ENCODE data around the gene GRPEL1. TPM values are rescaled to one million over a fixed set of nuclear protein-coding genes. Genes with fewer than 3 reads are reported as not detected.

The GRPEL1 gene
- total RNA-seq (2014; rRNA removed; shearing (Covaris generic)) = 78.9 and 79.9 TPM in 2 replicates

DNA sequence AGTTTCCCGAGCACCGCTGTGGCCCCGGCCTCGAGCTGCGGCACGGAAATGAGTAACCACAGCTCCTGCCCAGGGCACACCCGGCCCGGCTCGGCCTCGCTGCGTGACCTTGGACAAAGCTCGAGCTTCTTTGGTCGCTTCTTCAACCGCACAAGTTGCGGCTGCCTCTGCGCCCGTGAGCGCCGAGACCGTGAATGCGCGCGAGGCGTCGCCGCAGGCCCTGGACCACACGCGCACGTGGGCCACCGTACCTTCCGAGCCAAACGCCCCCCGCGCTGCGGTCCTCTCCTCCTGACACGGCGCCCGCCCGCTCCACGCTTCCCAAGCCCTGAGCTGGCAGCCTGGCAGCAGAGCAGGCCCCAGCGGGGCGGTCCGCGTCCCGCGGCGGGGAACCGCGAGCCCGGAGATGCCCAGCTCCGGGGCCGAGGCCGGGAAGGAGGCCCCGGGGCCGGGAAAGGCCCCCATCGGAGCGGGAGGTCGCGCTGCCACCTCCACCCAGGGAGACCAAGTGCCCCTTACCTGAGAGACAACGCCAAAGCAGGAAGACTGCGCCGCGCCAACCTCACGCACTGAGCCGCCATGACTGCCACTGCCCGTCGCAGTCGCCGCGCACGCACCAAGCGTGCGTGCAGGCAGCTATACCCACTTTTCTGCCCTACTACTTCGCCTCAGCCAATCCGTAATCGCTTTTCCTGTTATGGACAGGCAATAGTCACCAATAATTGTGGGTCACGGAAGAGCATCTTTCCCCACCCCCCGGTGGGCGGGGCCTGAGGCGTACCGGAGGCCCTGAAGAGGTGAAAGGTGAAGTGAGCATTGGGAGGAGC, at the start of gene GRPEL1:
TSS of gene GRPEL1 (minus strand) at position 613 of the 827 bp plus-strand sequence. CDS start at position 581, 32 bp downstream.
- Histone ChIP-seq H3K27me3 (no peaks in the 10 kb centered on the region), H3K4me3 (peak within 1 kb of the TSS; percentile 94)
- peak; percentile 100 for DNase-seq

DNA sequence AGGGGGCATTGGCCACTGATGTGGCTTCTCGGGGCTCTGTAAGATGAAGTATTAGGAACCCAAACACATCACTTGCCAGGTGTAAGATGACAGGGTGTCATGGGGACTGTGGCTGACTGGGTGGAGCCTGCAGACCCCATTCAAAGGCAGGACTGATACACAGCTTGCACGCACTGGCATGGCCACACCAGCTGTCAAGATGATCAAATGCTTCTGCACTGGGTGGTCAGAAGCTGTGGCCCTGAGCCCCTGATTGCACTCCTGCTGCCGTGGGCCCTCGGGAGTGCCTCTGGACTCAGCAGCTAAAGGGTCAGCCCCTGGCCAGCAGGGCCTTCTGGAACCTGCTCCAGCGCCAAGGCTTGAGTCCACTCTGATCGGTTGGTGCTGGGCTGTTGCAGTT, 48.8 kb upstream of the GRPEL1 start:
- Histone ChIP-seq H3K27me3 (0 out of 2 replicates have a peak, but pooled peaks cover 4% of the 10 kb centered on the region), H3K27ac (no peak overlapping the region), H3K4me1 (no peaks in the 10 kb centered on the region), H3K4me3 (no peak overlapping the region), H3K36me3 (no peaks in the 10 kb centered on the region), H3K9me3 (replicated peaks) (no peaks in the 10 kb centered on the region)
- no peak for DNase-seq

More for the DNA sequence above, at the start of gene GRPEL1:
- Histone ChIP-seq H3K27ac (peak within 1 kb of the TSS; percentile 67), H3K9me3 (replicated peaks) (no peaks in the 10 kb centered on the region), H3K36me3 (peaks cover 29% of the 10 kb centered on the region), H3K4me1 (peaks cover 6% of the 10 kb centered on the region; the same call in 1 of the 2 replicates)

DNA sequence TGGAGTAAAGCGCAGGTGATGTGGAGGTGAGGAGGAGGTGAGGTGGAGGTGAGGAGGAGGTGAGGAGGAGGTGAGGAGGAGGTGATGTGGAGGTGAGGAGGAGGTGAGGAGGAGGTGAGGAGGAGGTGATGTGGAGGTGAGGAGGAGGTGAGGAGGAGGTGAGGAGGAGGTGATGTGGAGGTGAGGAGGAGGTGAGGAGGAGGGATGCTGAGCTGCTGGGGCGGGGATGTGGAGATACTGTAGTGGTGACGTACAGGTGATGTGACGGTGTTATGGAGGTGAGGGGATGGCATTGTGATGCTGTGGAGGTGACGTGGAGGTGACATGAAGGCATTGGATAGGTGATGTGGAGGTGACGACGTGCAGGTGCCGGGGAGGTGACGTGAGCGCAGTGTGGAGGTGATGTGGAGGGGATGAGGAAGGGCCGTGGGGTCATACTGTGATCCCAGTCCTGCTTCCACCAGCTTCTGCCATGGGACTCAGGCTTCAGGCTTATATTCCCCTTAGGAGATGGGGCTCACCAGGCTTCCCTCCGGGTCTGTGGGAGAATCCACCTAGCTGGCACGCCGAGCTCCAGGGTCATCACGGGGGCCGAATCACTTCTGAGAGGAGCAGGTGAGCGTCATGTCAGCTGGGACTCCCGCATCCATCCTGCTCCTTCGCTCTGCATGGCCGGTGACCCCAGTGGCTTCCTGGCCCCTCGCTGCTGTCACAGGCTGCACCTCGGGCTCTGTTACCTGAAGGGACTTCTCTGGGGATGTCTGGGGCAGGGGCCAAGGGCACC, 47.9 kb upstream of the GRPEL1 start:
- H3K9me3 ChIP-seq (replicated peaks) = no peaks in the 10 kb centered on the region
- H3K27ac ChIP-seq = no peak overlapping the region
- no peaks in the 10 kb centered on the region for H3K4me1 ChIP-seq
- no peaks in the 10 kb centered on the region for H3K27me3 ChIP-seq
- no peaks in the 10 kb centered on the region for H3K36me3 ChIP-seq
- H3K4me3 ChIP-seq = no peak overlapping the region
- DNase-seq = no peak

DNA sequence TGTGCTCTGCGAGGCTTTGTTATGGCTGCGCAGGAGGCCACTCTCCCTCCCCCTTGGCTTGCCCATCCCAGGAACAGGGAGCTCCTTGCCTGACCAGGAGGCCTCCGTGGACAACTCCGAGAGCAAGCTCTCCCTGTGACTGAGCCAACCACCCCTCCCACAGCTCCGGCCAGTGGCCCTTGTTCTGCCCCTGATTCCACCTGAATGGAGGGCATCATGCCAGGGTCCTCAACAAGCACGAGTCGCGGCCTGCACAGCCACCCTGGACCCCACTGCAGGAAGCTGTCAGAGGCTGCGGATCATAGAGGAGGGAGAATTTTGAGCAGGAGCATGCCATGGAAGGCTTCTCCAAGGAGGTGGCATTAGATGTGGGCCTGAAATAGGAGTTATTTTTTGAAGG, 44.8 kb upstream of the GRPEL1 start:
- Histone ChIP-seq H3K4me3 (no peak overlapping the region), H3K27ac (no peak overlapping the region), H3K27me3 (no peaks in the 10 kb centered on the region), H3K4me1 (no peaks in the 10 kb centered on the region), H3K9me3 (replicated peaks) (no peaks in the 10 kb centered on the region), H3K36me3 (no peaks in the 10 kb centered on the region)
- DNase-seq = no peak

DNA sequence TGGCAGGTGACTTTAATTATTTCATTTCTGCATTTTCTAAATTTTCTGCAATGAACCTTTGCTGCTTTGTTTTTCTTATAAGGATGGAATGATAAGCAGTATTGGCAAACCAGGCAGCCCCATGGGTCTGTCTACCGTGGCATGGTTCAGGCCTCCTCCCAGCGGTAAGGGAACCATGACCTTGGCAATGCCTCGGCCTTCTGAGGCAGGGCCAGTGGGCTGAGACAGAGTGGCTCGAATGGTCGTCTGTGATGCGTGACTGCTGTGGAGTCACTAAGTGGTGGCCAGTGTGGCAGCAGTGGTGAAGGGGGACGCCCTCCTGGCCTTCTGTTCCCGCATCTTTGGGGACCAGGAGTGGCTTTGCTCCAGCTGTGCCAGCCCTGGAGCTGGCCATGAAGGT, 43.6 kb upstream of the GRPEL1 start:
- Histone ChIP-seq H3K4me3 (no peak overlapping the region), H3K27me3 (no peaks in the 10 kb centered on the region), H3K9me3 (replicated peaks) (no peaks in the 10 kb centered on the region), H3K36me3 (no peaks in the 10 kb centered on the region), H3K27ac (no peak overlapping the region), H3K4me1 (no peaks in the 10 kb centered on the region)
- no peak for DNase-seq

- Histone ChIP-seq H3K9me3 (replicated peaks) (no peaks in the 10 kb centered on the region), H3K36me3 (no peaks in the 10 kb centered on the region)
- no peak for DNase-seq
These were observed 42.7 kb upstream of the GRPEL1 start for GRCh38 chr4:7110546-7110945.

DNA sequence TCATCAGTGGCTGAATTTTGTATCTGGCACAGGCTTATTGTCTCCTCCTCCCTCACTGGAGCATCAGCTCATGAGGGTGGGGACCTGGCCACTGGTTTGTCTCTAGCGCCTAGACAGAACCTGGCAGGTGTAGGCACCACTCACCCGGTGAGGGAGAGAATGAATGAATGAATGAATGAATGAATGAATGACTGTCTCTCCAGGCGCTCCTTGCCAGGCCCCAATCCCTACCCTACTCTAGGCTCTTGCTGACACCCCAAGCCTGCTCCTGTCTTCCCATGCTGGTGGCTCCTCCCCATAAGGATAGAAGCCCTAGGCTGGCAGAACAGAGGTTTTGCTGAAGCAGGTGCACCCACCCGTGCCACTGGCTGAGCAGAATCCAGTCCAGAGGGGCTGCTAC, 41.3 kb upstream of the GRPEL1 start:
- Histone ChIP-seq H3K4me1 (no peaks in the 10 kb centered on the region), H3K27me3 (peaks cover 5% of the 10 kb centered on the region; the same call in 1 of the 2 replicates), H3K27ac (no peak overlapping the region), H3K36me3 (no peaks in the 10 kb centered on the region), H3K4me3 (no peak overlapping the region), H3K9me3 (replicated peaks) (no peaks in the 10 kb centered on the region)
- no peak for DNase-seq

More at GRCh38 chr4:7110546-7110945, 42.7 kb upstream of the GRPEL1 start:
- Histone ChIP-seq H3K27ac (no peak overlapping the region), H3K4me3 (no peak overlapping the region), H3K4me1 (no peaks in the 10 kb centered on the region), H3K27me3 (peaks cover under 1% of the 10 kb centered on the region; the same call in 1 of the 2 replicates)

- peaks cover 5% of the 10 kb centered on the region; the same call in 1 of the 2 replicates for H3K27me3 ChIP-seq
- no peak overlapping the region for H3K27ac ChIP-seq
- no peaks in the 10 kb centered on the region for H3K9me3 ChIP-seq (replicated peaks)
- no peaks in the 10 kb centered on the region for H3K36me3 ChIP-seq
- no peak for DNase-seq
- H3K4me3 ChIP-seq = no peak overlapping the region
- H3K4me1 ChIP-seq = no peaks in the 10 kb centered on the region
These were observed 40.8 kb upstream of the GRPEL1 start for GRCh38 chr4:7108660-7109059.

DNA sequence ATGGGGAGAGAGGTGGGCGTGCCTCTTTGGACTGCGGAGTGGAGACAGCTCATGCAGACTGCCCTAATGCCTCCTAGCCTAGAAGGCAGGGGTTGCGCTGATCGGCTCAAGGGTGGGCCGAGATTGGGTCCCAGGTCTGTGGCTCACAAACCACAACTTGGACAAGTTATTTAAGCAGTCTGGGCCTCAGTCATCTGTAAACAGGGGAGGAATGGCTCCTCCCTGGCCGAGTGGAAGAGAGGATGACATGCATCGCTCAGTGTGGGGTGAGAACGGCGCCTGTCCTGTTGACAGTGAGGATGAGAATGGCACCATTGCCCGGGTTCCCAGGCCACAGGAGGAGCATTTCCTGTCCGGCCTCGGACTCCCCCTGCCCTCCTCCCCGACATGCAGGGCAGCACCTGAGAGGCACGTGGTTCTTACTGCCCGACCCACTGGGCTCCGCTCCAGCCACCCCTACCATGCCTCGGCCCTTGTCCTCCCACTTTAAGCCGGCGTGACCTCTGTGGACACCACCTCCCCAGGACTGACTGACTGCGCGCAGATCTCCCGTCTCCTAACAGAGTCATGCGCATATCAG, 40.3 kb upstream of the GRPEL1 start:
- no peak overlapping the region for H3K27ac ChIP-seq
- peaks cover 5% of the 10 kb centered on the region; the same call in 1 of the 2 replicates for H3K27me3 ChIP-seq
- no peak overlapping the region for H3K4me3 ChIP-seq
- H3K36me3 ChIP-seq = no peaks in the 10 kb centered on the region
- no peaks in the 10 kb centered on the region for H3K4me1 ChIP-seq
- H3K9me3 ChIP-seq (replicated peaks) = no peaks in the 10 kb centered on the region
- no peak for DNase-seq

DNA sequence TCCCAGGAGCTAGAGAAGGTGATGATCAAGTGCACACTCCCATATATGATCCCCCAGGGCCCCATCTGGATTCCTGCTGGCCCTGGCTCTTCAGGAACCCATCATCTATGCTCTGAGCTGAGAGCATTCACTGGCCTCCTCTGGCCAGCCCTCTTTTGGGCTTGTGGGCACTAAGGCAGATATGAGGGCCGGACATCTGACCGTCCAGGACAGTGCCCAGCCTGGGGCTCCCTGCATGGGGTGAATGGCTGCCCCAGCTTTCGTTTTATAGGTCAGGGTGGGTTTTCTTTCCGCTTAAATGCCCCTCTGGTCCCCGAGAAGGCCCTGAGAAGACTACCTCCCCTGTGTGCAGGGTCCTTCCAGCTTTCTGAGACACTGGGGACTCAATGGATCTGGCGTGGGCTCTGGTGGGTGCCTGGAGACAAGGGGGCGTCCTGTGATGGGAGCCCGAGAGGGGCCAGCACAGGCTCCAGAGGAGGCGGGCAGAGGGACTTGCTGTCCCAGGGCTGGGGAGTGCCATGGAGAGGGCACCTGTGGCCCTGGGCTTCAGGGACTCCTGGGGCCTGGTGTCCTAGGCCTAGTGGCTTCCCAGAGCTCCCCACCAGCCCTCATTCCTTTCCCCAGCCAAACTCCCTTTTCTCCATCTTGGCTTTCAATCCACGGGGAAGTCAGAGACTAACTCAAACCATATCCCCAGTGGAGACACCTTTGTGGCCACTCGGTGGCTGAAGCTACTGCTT, 39.5 kb upstream of the GRPEL1 start:
- Histone ChIP-seq H3K4me3 (no peak overlapping the region), H3K36me3 (no peaks in the 10 kb centered on the region), H3K27me3 (peaks cover 5% of the 10 kb centered on the region; the same call in 1 of the 2 replicates), H3K4me1 (no peaks in the 10 kb centered on the region), H3K27ac (no peak overlapping the region), H3K9me3 (replicated peaks) (no peaks in the 10 kb centered on the region)
- no peak for DNase-seq

- no peak for DNase-seq
- H3K27me3 ChIP-seq = peaks cover 5% of the 10 kb centered on the region; the same call in 1 of the 2 replicates
- H3K4me3 ChIP-seq = no peak overlapping the region
- H3K36me3 ChIP-seq = no peaks in the 10 kb centered on the region
- H3K27ac ChIP-seq = no peak overlapping the region
- peaks cover 3% of the 10 kb centered on the region for H3K4me1 ChIP-seq
- no peaks in the 10 kb centered on the region for H3K9me3 ChIP-seq (replicated peaks)
These were observed 37.4 kb upstream of the GRPEL1 start for GRCh38 chr4:7105276-7105675.

- no peaks in the 10 kb centered on the region for H3K9me3 ChIP-seq (replicated peaks)
- H3K27me3 ChIP-seq = peaks cover 5% of the 10 kb centered on the region; the same call in 1 of the 2 replicates
- no peak overlapping the region for H3K27ac ChIP-seq
- DNase-seq = no peak
- H3K4me3 ChIP-seq = no peak overlapping the region
- no peaks in the 10 kb centered on the region for H3K36me3 ChIP-seq
- peaks cover 3% of the 10 kb centered on the region for H3K4me1 ChIP-seq
These were observed 36.6 kb upstream of the GRPEL1 start for GRCh38 chr4:7104366-7105031.

DNA sequence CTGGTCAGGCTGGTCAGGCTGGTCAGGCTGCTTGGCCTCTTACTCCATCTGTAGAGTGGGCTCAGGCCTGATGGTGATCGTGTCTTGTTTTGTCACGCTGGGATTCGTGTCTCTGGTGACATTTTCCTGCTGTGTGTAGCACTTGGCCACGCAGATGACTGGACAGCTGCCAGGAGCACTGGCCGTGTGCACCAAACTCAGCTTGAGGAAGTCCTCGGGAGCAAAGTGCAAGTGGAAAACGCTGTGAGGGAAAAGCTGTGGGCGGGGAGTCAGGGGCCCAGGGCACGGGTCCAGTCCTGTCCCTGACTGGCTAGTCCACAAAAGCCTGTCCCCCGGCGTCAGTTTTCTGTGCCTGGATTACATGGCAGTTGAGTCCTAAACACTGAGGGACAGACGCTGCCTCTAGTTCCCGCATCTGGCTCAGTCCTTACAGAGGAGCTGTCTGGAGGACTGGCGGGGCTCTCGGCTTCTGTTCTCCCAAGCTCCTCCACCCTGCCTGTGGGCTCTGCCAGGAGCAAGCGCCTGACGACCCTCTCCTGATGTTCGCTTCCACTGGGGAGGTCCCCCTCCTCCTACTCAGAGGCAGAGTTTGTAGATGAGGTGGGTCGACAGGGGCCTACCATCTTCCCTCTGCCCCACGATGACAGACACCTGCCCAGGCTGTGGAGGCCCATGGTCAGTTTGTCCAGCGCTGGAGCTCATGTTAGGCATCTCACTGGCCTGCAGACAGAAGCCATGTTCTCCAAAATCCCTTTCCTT, 35.9 kb upstream of the GRPEL1 start:
- no peaks in the 10 kb centered on the region for H3K36me3 ChIP-seq
- no peaks in the 10 kb centered on the region for H3K9me3 ChIP-seq (replicated peaks)
- no peak overlapping the region for H3K27ac ChIP-seq
- peaks cover 3% of the 10 kb centered on the region for H3K4me1 ChIP-seq
- H3K4me3 ChIP-seq = peak overlapping the region; percentile 64
- DNase-seq = peak in 1 of 2 experiments; percentile 54
- H3K27me3 ChIP-seq = peaks cover 5% of the 10 kb centered on the region; the same call in 1 of the 2 replicates
